PC-9 (cell line): ENCODE data around the gene B4GALNT2. TPM values are rescaled to one million over a fixed set of nuclear protein-coding genes. Genes with fewer than 3 reads are reported as not detected.
"Not testable (repeated sequence)": the region's sequence is repeated elsewhere in the genome, so short reads cannot be mapped to it uniquely, and the experiment has no call there.

Source experiments
- BruUV-seq: library from RNA; stranded (reverse); fragments of 400-500 nt; replicated peaks from 2 replicates; lab custom pipeline; 2021; lab: Mats Ljungman, UMichigan
- CTCF ChIA-PET: fragments of 300-600 bp; sonication (Branson Sonifier 250); formaldehyde crosslinking; loops from one replicate; lab custom pipeline; 2022; ENCODE audit warnings: antibody characterized with exemption; lab: Charles Lee
- POLR2A ChIA-PET: fragments of 300-600 bp; sonication (Branson Sonifier 250); formaldehyde crosslinking; loops from one replicate; lab custom pipeline; 2022; ENCODE audit warnings: antibody characterized with exemption; ENCODE audit not compliant: unreplicated experiment; lab: Charles Lee
- DNase-seq, 2 experiments: peaks; one replicate each; pipeline versions ENCODE4 v3.0.0 to v3.0.0-alpha.2; 2015 to 2022; ENCODE audit warnings: mixed read lengths in 1 of 2
- H2AFZ ChIP-seq: fragments of 200-600 bp; sonication (generic); 2 replicates; pipeline ENCODE4 v1.8.1; 2017; ENCODE audit warnings: antibody characterized with exemption
- H3F3A ChIP-seq: fragments of 200-600 bp; sonication (generic); 2 replicates; pipeline ENCODE4 v1.8.1; 2017; ENCODE audit warnings: antibody characterized with exemption, mild to moderate bottlenecking, low read depth; ENCODE audit not compliant: insufficient read depth
- H3K27ac ChIP-seq: fragments of 200-600 bp; sonication (generic); 2 replicates; pipeline ENCODE4 v1.6.1; 2016; ENCODE audit warnings: mixed run types
- H3K27me3 ChIP-seq: fragments of 200-600 bp; sonication (generic); 2 replicates; pipeline ENCODE4 v1.6.1; 2016; ENCODE audit warnings: low read depth, mixed run types; ENCODE audit not compliant: insufficient read depth
- H3K36me3 ChIP-seq: fragments of 200-600 bp; sonication (generic); 2 replicates; pipeline ENCODE4 v1.6.1; 2016; ENCODE audit warnings: low read depth, mixed run types
- H3K4me1 ChIP-seq: fragments of 200-600 bp; sonication (generic); replicated peaks from 2 replicates; pipeline ENCODE4 v1.6.1; 2016; ENCODE audit warnings: mixed run types; ENCODE audit not compliant: insufficient read depth
- H3K4me2 ChIP-seq: fragments of 200-600 bp; sonication (generic); 2 replicates; pipeline ENCODE4 v1.6.1; 2017; ENCODE audit warnings: mixed run types
- H3K4me3 ChIP-seq: fragments of 200-600 bp; sonication (generic); 2 replicates; pipeline ENCODE4 v1.6.1; 2016; ENCODE audit warnings: mixed run types
- H3K79me2 ChIP-seq: fragments of 200-600 bp; sonication (generic); 2 replicates; pipeline ENCODE4 v1.6.1; 2017; ENCODE audit warnings: low read depth, mixed run types
- H3K9me2 ChIP-seq: fragments of 200-600 bp; sonication (generic); 2 replicates; pipeline ENCODE4 v1.8.1; 2017; ENCODE audit warnings: mild to moderate bottlenecking; ENCODE audit not compliant: insufficient read depth
- H3K9me3 ChIP-seq: fragments of 200-600 bp; sonication (generic); 2 replicates; pipeline ENCODE4 v1.8.1; 2016; ENCODE audit warnings: low read depth; ENCODE audit not compliant: insufficient read depth
- H4K20me1 ChIP-seq: fragments of 200-600 bp; sonication (generic); 2 replicates; pipeline ENCODE4 v1.8.1; 2017; ENCODE audit not compliant: insufficient read depth
- CTCF ChIP-seq: fragments of 200-600 bp; sonication (generic); conservative IDR thresholded peaks from 2 replicates; pipeline ENCODE4 v1.6.1; 2017; ENCODE audit warnings: mixed run types, antibody characterized with exemption, mild to moderate bottlenecking, moderate library complexity
- EZH2 ChIP-seq: fragments of 200-600 bp; sonication (generic); IDR thresholded peaks from 2 replicates; pipeline ENCODE4 v1.8.0; 2017; ENCODE audit warnings: antibody characterized with exemption, low read depth
- intact Hi-C: fragments of 100-400 bp; cut with micrococcal nuclease; formaldehyde crosslinking; loops from one replicate; pipeline ENCODE4 v1.10.0; 2022; ENCODE audit not compliant: unreplicated experiment
- total RNA-seq: library from RNA; stranded (reverse); gene quantifications from 2 replicates; pipeline ENCODE4 v1.2.3, GENCODE V29; 2021

B4GALNT2 gene
- total RNA-seq, 1 experiment from 2014 or later: not detected

- no TSS peak for BruUV-seq
- CTCF ChIA-PET: no interaction called here
Measured at GRCh38 chr17:49165143-49165542, 32.6 kb downstream of the B4GALNT2 start.

GRCh38 chr17:49168706-49169105 lies 36.1 kb downstream of the B4GALNT2 start:
- no peaks in the 10 kb centered on the region for H3K36me3 ChIP-seq
- no peak for DNase-seq
- no peaks in the 10 kb centered on the region for H3K9me3 ChIP-seq
- H3K79me2 ChIP-seq: no peaks in the 10 kb centered on the region
- POLR2A ChIA-PET: no interaction called here
- no peak overlapping the region for H3K4me3 ChIP-seq
- no peak overlapping the region for H3K4me2 ChIP-seq
- no peaks in the 10 kb centered on the region for H3K4me1 ChIP-seq
- no peaks in the 10 kb centered on the region for H3K9me2 ChIP-seq
- no peaks in the 10 kb centered on the region for H3F3A ChIP-seq
- H4K20me1 ChIP-seq: no peaks in the 10 kb centered on the region
- CTCF ChIA-PET: interaction anchor here (0.7 kb wide), 1 partner anchor 60 kb away, joined by 3 read pairs; no protein-coding TSS in a partner anchor
- no peak for TF ChIP-seq EZH2
- no peak for TF ChIP-seq CTCF
- H3K27me3 ChIP-seq: peaks cover 91% of the 10 kb centered on the region
- no peak overlapping the region for H2AFZ ChIP-seq
- intact Hi-C loops: no loop called here
- H3K27ac ChIP-seq: no peak overlapping the region
- no TSS peak for BruUV-seq

More at GRCh38 chr17:49165143-49165542, 32.6 kb downstream of the B4GALNT2 start:
- H3F3A ChIP-seq: no peaks in the 10 kb centered on the region
- no peaks in the 10 kb centered on the region for H3K36me3 ChIP-seq
- intact Hi-C loops: no loop called here
- TF ChIP-seq EZH2 (no peak), CTCF (no peak)
- H4K20me1 ChIP-seq: no peaks in the 10 kb centered on the region
- H3K79me2 ChIP-seq: no peaks in the 10 kb centered on the region
- H3K27me3 ChIP-seq: peaks cover 60% of the 10 kb centered on the region
- no peaks in the 10 kb centered on the region for H3K4me1 ChIP-seq
- no peak overlapping the region for H3K4me3 ChIP-seq
- H3K4me2 ChIP-seq: no peak overlapping the region
- H3K9me2 ChIP-seq: no peaks in the 10 kb centered on the region
- POLR2A ChIA-PET: no interaction called here
- no peak for DNase-seq
- no peaks in the 10 kb centered on the region for H3K9me3 ChIP-seq
- no peak overlapping the region for H2AFZ ChIP-seq
- no peak overlapping the region for H3K27ac ChIP-seq

DNA sequence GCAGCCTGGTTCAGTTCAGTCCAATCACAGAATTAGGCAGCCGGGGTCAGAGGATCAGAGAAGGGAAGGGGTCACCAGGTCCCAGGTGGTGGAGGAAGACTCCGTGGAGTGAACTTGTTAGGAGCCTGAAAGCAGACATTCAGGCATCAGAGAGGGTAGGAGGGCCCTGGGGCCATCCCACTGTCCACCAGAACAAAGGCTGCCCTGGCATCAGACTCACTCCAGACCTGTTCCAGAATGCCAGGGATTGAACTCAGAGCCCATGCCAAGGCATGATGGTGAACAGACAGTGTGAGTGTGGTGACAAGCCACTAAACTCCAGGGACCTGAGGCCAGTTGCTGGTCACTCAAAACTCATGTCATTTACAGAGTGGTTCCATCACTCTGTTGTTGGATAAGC lies 37.6 kb downstream of the B4GALNT2 start:
- Histone ChIP-seq H3K4me3 (no peak overlapping the region), H3K36me3 (no peaks in the 10 kb centered on the region), H3K4me2 (no peak overlapping the region), H3K27ac (no peak overlapping the region), H3F3A (no peaks in the 10 kb centered on the region), H3K9me3 (no peaks in the 10 kb centered on the region), H3K27me3 (peaks cover 94% of the 10 kb centered on the region), H4K20me1 (no peaks in the 10 kb centered on the region), H3K4me1 (no peaks in the 10 kb centered on the region), H2AFZ (no peak overlapping the region), H3K9me2 (no peaks in the 10 kb centered on the region), H3K79me2 (no peaks in the 10 kb centered on the region)
- TF ChIP-seq CTCF: no peak
- TF ChIP-seq EZH2: no peak
- POLR2A ChIA-PET: no interaction called here
- BruUV-seq: no TSS peak
- CTCF ChIA-PET: no interaction called here
- intact Hi-C loops: no loop called here
- no peak for DNase-seq

GRCh38 chr17:49170711-49171110 lies 38.1 kb downstream of the B4GALNT2 start:
- BruUV-seq, H3K4me1 ChIP-seq, H3K79me2 ChIP-seq, H3K27ac ChIP-seq, H3K4me2 ChIP-seq, H3K36me3 ChIP-seq, H3F3A ChIP-seq, H3K4me3 ChIP-seq, H4K20me1 ChIP-seq, DNase-seq, H3K9me3 ChIP-seq, H3K9me2 ChIP-seq, CTCF ChIA-PET, intact Hi-C loops, POLR2A ChIA-PET, H2AFZ ChIP-seq: not testable (repeated sequence)
- H3K27me3 ChIP-seq: peaks cover 95% of the 10 kb centered on the region

DNA sequence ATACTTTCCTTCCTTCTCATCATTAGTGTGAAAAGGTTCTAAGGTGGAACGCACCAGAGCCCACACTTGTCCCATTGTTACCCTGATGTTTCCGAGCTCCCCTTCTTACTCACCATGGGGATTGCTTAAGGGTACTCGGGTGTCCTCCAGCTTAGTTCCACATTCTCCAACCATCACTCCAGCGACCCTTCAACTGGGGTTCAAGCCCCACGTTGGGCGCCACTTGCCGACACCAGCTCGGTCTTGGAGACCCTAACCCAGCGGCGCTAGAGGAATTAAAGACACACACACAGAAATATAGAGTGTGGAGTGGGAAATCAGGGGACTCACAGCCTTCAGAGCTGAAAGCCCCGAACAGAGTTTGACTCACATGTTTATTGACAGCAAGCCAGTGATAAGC lies 43.4 kb downstream of the B4GALNT2 start:
- H2AFZ ChIP-seq, H3K9me2 ChIP-seq, H4K20me1 ChIP-seq, H3K79me2 ChIP-seq, H3K4me3 ChIP-seq, H3K36me3 ChIP-seq, POLR2A ChIA-PET, CTCF ChIA-PET, H3F3A ChIP-seq, H3K4me1 ChIP-seq, H3K27ac ChIP-seq, DNase-seq, H3K4me2 ChIP-seq, BruUV-seq, intact Hi-C loops: not testable (repeated sequence)
- Histone ChIP-seq H3K9me3 (peaks cover 12% of the 10 kb centered on the region), H3K27me3 (peaks cover 57% of the 10 kb centered on the region)
